GM19463 (cell line): ENCODE data around the gene ZNF416.

ENCODE experiments used
- ATAC-seq: cut with Tn5 transposase; IDR thresholded peaks from one replicate; pipeline ENCODE4 v1.9.1; 2021; ENCODE audit warnings: mild to moderate bottlenecking, moderate library complexity; ENCODE audit not compliant: unreplicated experiment

Gene ZNF416

GRCh38 chr19:57578487-57579205, at the start of gene ZNF416:
Gene ZNF416, minus strand, starts transcription at chr19:57578911. Its CDS starts 207 bp downstream, at chr19:57578704.
- ATAC-seq, result peak; percentile 95

GRCh38 chr19:57623091-57623490, 44.4 kb upstream of the ZNF416 start:
- no peak for ATAC-seq

- no peak for ATAC-seq
Measured at GRCh38 chr19:57620673-57621348, 42.1 kb upstream of the ZNF416 start.

DNA sequence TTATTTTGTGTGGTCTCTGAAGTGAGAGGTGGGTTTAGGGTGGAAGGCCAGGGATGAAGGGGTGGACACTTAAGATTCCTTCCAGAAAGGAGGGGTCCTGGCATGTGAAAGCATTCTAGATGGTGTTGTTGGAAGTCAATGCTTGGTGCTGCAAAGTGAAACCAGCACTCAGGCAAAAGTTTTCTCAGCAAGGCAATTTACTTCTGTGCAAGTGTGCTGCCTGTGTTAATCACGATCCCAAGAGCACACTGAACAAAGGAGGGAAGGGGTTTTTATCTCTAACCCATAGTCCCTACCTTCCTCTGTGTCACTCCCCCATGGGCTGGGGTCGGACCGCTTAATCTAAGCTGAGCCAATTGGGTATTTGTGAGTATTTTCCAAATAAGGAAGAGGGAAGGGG, 36.6 kb upstream of the ZNF416 start:
- ATAC-seq, result no peak

GRCh38 chr19:57613941-57614743, 35.4 kb upstream of the ZNF416 start, which contains the start of gene ZNF134:
Gene ZNF134, plus strand, starts transcription at chr19:57614242. Its CDS starts 5,227 bp downstream, at chr19:57619469.
- ATAC-seq, result peak; percentile 99

GRCh38 chr19:57611113-57611512, 32.4 kb upstream of the ZNF416 start:
- ATAC-seq, result no peak

DNA sequence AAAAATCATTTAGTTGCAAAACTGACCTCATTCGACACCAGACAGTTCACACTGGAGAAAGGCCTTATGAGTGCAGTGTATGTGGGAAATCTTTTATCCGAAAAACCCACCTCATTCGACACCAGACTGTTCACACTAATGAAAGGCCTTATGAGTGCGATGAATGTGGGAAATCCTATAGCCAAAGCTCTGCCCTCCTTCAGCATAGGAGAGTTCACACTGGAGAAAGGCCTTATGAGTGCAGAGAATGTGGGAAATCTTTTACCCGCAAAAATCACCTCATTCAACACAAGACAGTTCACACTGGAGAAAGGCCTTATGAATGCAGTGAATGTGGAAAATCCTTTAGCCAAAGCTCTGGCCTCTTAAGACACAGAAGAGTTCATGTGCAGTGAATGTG, 28.2 kb upstream of the ZNF416 start:
- ATAC-seq, result no peak

GRCh38 chr19:57599761-57600383, 21.2 kb upstream of the ZNF416 start, which contains the start of gene ZNF530:
Gene ZNF530, plus strand, starts transcription at chr19:57599885. Its CDS starts 4,461 bp downstream, at chr19:57604346.
- peak; percentile 99 for ATAC-seq

DNA sequence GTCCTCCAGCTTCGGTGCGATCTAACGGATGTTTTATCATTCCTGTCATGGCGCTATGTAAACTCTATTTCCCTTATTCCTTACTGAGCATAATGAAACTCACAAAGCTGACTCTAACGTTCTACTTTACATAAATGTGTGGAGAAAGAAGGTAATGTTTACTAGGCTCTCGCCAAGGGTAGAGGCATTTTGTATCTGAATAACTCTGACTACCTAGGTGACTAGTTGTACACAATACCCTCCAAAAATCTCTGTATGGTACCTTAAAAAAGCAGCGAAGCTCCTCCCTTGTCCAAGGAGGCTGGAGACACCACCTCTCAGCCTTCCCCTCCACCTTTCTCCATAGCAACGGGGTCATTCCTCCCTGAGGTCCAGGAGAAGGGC, 20.7 kb upstream of the ZNF416 start:
- ATAC-seq, result peak; percentile 20

DNA sequence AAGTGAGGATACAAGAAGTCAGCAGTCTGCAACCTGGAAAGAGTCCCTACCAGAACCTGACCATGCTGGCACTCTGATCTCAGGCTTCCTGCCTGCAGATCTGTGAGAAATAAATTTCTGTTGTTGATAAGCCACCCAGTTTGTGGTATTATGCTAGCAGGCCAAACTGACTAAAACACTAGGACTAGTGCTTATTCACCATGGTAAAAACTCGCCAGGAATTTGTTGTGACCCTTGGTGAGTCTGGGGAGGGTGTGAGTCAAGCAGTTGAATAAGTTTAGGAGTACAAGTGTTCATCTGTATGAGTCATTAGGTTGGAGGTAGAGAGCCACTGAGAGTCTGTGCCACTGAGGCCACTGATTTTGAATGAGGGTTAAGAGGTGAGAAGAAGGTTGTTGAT, 8.8 kb upstream of the ZNF416 start:
- no peak for ATAC-seq

GRCh38 chr19:57583521-57584416, 5.1 kb upstream of the ZNF416 start, which contains the start of gene ZIK1:
Gene ZIK1, plus strand, starts transcription at chr19:57584145. Its CDS starts 212 bp downstream, at chr19:57584357.
- ATAC-seq, result peak; percentile 87

GRCh38 chr19:57583104-57583520, 4.4 kb upstream of the ZNF416 start:
- no peak for ATAC-seq

DNA sequence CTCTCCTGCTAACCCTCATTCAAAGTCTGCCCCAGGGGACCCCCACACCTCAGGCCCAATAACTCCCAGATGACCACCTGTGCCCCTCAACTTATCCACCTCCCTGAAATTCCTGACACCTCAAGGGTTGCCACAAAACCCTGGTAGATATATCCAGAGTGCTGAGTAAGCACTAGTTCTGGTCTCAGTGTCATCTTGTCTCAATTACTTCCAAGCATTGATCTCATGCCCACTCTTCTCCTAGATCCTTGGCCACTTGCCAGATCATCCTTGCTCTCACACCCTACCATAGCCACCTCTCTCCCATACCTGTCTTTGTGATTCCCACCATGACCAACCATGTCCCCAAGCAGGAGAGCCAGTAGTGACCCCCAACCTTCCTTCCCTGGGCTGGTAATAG, 2.0 kb downstream of the ZNF416 start:
- ATAC-seq, result no peak

DNA sequence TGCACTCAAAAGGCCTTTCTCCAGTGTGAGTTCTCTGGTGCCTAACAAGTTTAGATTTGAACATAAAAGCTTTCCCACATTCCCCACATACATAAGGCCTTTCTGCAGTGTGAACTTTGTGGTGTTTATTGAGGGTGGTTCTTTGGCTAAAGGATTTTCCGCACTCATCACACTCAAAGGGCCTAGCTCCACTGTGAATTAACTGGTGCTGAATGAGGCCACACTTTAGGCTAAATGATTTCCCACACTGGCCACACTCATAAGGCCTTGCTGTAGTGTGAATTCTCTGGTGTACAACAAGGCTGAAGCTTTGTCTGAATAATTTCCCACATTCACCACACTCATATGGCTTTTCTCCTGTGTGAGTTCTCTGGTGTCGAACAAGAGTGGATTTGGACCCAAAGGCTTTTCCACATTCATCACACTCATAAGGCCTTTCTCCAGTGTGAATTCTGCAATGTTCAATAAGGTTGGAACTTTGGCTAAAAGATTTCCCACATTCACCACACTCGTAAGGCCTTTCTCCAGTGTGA, 6.2 kb downstream of the ZNF416 start:
- ATAC-seq, result no peak

DNA sequence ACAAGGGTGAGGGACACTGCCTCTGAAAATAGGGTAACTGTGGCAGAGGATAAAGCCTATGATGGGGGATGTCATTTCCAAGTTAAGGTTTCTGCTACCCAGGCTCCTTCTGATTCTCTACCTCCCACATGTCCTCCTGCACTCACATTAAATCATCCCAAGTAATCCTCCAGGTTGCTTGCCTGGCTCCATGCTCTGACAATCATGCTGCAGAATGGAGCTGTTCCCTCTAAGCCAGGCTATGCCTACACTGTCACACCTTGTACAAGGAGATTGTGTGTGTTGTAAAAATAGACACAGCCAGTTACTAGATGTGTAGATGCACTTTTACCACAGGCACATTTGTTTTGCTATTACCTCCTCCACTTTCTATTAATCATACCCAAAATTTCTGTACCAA, 8.0 kb downstream of the ZNF416 start:
- no peak for ATAC-seq

GRCh38 chr19:57566396-57567265, 12.1 kb downstream of the ZNF416 start:
- ATAC-seq, result no peak

DNA sequence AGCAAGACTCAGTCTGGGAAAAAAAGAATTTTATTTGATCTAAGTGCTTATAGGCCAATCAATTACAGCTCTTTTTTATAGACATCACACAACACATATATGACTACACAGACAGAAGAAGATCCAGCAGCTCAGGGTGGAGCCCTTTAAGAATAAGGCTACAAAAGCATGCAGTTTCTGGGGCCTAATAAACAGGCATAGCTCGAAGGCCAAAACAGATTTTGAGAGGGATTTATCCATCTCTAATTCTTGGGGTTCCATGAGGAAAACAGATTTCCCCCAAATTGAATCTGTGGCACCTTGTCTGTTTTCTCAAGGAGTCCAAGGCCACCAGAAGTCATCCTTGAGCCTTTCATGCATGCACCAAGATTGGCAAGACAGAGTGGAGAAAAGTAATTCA, 15.2 kb downstream of the ZNF416 start:
- ATAC-seq, result no peak

GRCh38 chr19:57560049-57560491, 18.6 kb downstream of the ZNF416 start:
- no peak for ATAC-seq
